Small intestine (tissue), 7 donors: ENCODE measurements around the gene UPF3A. TPM values are rescaled to one million over a fixed set of nuclear protein-coding genes. Genes with fewer than 3 reads are reported as not detected.
"Not testable (repeated sequence)": the region's sequence is repeated elsewhere in the genome, so short reads cannot be mapped to it uniquely, and the experiment has no call there.

Source experiments
- DNase-seq, 2 donors: peaks; one replicate each; pipeline versions ENCODE4 v3.0.0 to v3.0.0-alpha.2; 2013
- FAIRE-seq: peaks from 2 replicates; lab custom pipeline; 2012; peaks lifted over from hg19 to GRCh38; lab: Jason Lieb, UNC
- H3K27ac ChIP-seq, 3 donors: one replicate each; pipeline ENCODE4 v1.5.1; 2013; ENCODE audit warnings: low read length in 2 of 3, mild to moderate bottlenecking in 2 of 3, control low read depth in 1 of 3, inconsistent platforms in 1 of 3, low read depth in 1 of 3, moderate library complexity in 1 of 3
- H3K27me3 ChIP-seq, 3 donors: one replicate each; pipeline ENCODE4 v1.6.1; 2013; ENCODE audit warnings: low read length in 3 of 3, inconsistent platforms in 1 of 3; ENCODE audit not compliant: control insufficient read depth in 3 of 3, insufficient read depth in 3 of 3
- H3K36me3 ChIP-seq, 3 donors: one replicate each; pipeline ENCODE4 v1.6.1; 2013; ENCODE audit warnings: low read length in 3 of 3, inconsistent platforms in 1 of 3, low read depth in 1 of 3, mild to moderate bottlenecking in 1 of 3, moderate library complexity in 1 of 3; ENCODE audit not compliant: control insufficient read depth in 3 of 3, insufficient read depth in 2 of 3
- H3K4me1 ChIP-seq, 3 donors: one replicate each; pipeline ENCODE4 v1.6.1; 2013; ENCODE audit warnings: low read length in 2 of 3, inconsistent platforms in 1 of 3, low read depth in 1 of 3, mild to moderate bottlenecking in 1 of 3, moderate library complexity in 1 of 3; ENCODE audit not compliant: control insufficient read depth in 3 of 3, insufficient read depth in 2 of 3
- H3K4me3 ChIP-seq, 3 donors: one replicate each; pipeline ENCODE4 v1.5.1; 2013; ENCODE audit warnings: low read length in 3 of 3, control low read depth in 1 of 3, inconsistent platforms in 1 of 3, low read depth in 1 of 3, mild to moderate bottlenecking in 1 of 3, moderate library complexity in 1 of 3
- H3K9me3 ChIP-seq, 2 donors: one replicate each; pipeline ENCODE4 v1.6.1; 2013; ENCODE audit warnings: low read depth in 1 of 2, low read length in 1 of 2; ENCODE audit not compliant: control insufficient read depth in 2 of 2, insufficient read depth in 1 of 2
- WGBS, 3 donors: extraction: QIAGEN DNeasy Blood & Tissue Kit; methylation state at CpG; one replicate each; pipeline ENCODE4 v1.1.7; 2013; 5-methylcytosine and 5-hydroxymethylcytosine counted together
- polyA plus RNA-seq, 4 donors: library from polyadenylated mRNA; stranded (reverse) in 3 of 4; unstranded in 1 of 4; fragments of 200-250 nt in 3 of 4; fragments of 120-200 nt in 1 of 4; gene quantifications; one replicate each; pipeline versions ENCODE4 v1.2.1 to v1.2.3, GENCODE V29; 2013
- donor health status: healthy with polysubstance abuse.
- donor health status: control.
- donor health status: control.
- donor health status: Bipolar disorder and iron deficiency.
- donor health status: healthy.

Gene UPF3A
- polyA plus RNA-seq, 4 donors = 38.0 to 74.2 (median 49.7) TPM

- WGBS, 3 donors = 87 to 97% (median 92%) methylated on average over 7 of the region's 7 CpGs
- H3K27ac ChIP-seq = no peak overlapping the region
- H3K9me3 ChIP-seq = no peaks in the 10 kb centered on the region
- peaks cover 14 to 36% (median 20%) of the 10 kb centered on the region in 3 donors for H3K36me3 ChIP-seq
- H3K4me1 ChIP-seq = peaks cover 0 to 2% (median 1%) of the 10 kb centered on the region in 3 donors
- DNase-seq (no peak), FAIRE-seq (no peak)
- H3K27me3 ChIP-seq = no peaks in the 10 kb centered on the region
- no peak overlapping the region for H3K4me3 ChIP-seq
Observed at GRCh38 chr13:114237415-114238112, 43.8 kb upstream of the UPF3A start.

- Histone ChIP-seq H3K27me3 (no peaks in the 10 kb centered on the region), H3K9me3 (no peaks in the 10 kb centered on the region), H3K4me3 (no peak overlapping the region), H3K36me3 (peaks cover 24 to 48% (median 33%) of the 10 kb centered on the region in 3 donors), H3K4me1 (no peaks in the 10 kb centered on the region), H3K27ac (no peak overlapping the region)
- FAIRE-seq (no peak), DNase-seq (no peak)
- WGBS, 3 donors = 90 to 97% (median 92%) methylated on average over 6 of the region's 6 CpGs
Observed at GRCh38 chr13:114241918-114242317, 39.5 kb upstream of the UPF3A start.

GRCh38 chr13:114243971-114244370 is 37.4 kb upstream of the UPF3A start:
- no peaks in the 10 kb centered on the region for H3K27me3 ChIP-seq
- no peak overlapping the region for H3K4me3 ChIP-seq
- H3K36me3 ChIP-seq = peaks cover 26 to 49% (median 30%) of the 10 kb centered on the region in 3 donors
- no peak for FAIRE-seq
- H3K9me3 ChIP-seq = no peaks in the 10 kb centered on the region
- no peak for DNase-seq
- no peak overlapping the region for H3K27ac ChIP-seq
- WGBS, 3 donors = 95 to 98% (median 96%) methylated on average over 3 of the region's 3 CpGs
- H3K4me1 ChIP-seq = no peaks in the 10 kb centered on the region

- Histone ChIP-seq H3K27ac (no peak overlapping the region), H3K9me3 (no peaks in the 10 kb centered on the region), H3K36me3 (peaks cover 24 to 49% (median 26%) of the 10 kb centered on the region in 3 donors), H3K27me3 (no peaks in the 10 kb centered on the region), H3K4me1 (no peaks in the 10 kb centered on the region), H3K4me3 (no peak overlapping the region)
- 76 to 90% (median 83%) methylated on average over 5 of the region's 5 CpGs for WGBS, 3 donors
- DNase-seq (no peak), FAIRE-seq (no peak)
Observed at GRCh38 chr13:114244637-114245036, 36.8 kb upstream of the UPF3A start.

GRCh38 chr13:114248011-114248410 is 33.4 kb upstream of the UPF3A start:
- no peak overlapping the region for H3K4me3 ChIP-seq
- no peak overlapping the region for H3K27ac ChIP-seq
- FAIRE-seq = no peak
- no peaks in the 10 kb centered on the region for H3K4me1 ChIP-seq
- WGBS, 3 donors = 71 to 91% (median 88%) methylated on average over 3 of the region's 3 CpGs
- peaks cover 11 to 46% (median 30%) of the 10 kb centered on the region in 3 donors for H3K36me3 ChIP-seq
- no peaks in the 10 kb centered on the region for H3K27me3 ChIP-seq
- no peak for DNase-seq
- no peaks in the 10 kb centered on the region for H3K9me3 ChIP-seq

- Histone ChIP-seq H3K4me3 (no peak overlapping the region), H3K27ac (no peak overlapping the region), H3K27me3 (no peaks in the 10 kb centered on the region), H3K4me1 (no peaks in the 10 kb centered on the region), H3K9me3 (no peaks in the 10 kb centered on the region), H3K36me3 (peaks cover 11 to 50% (median 30%) of the 10 kb centered on the region in 3 donors)
- DNase-seq (no peak), FAIRE-seq (no peak)
- WGBS, 3 donors = 88 to 96% (median 92%) methylated on average over 7 of the region's 7 CpGs
Observed at GRCh38 chr13:114249077-114249476, 32.3 kb upstream of the UPF3A start.

- H3K27ac ChIP-seq, H3K27me3 ChIP-seq, H3K4me1 ChIP-seq, H3K4me3 ChIP-seq, H3K9me3 ChIP-seq, DNase-seq, FAIRE-seq: not testable (repeated sequence)
- peaks cover 8 to 45% (median 22%) of the 10 kb centered on the region in 3 donors for H3K36me3 ChIP-seq
- 90 to 96% (median 96%) methylated on average over 1 of the region's 1 CpG for WGBS, 3 donors
Observed at GRCh38 chr13:114251639-114252440, 29.6 kb upstream of the UPF3A start.

GRCh38 chr13:114256547-114256946 is 24.9 kb upstream of the UPF3A start:
- no peak overlapping the region for H3K27ac ChIP-seq
- no peaks in the 10 kb centered on the region for H3K27me3 ChIP-seq
- no peak overlapping the region for H3K4me3 ChIP-seq
- DNase-seq = no peak
- 86 to 100% (median 90%) methylated on average over 1 of the region's 1 CpG for WGBS, 3 donors
- H3K9me3 ChIP-seq = no peaks in the 10 kb centered on the region
- no peaks in the 10 kb centered on the region for H3K4me1 ChIP-seq
- peaks cover 16 to 40% (median 24%) of the 10 kb centered on the region in 3 donors for H3K36me3 ChIP-seq
- no peak for FAIRE-seq
